NT2/D1 (cell line): ENCODE results near the gene AEBP2.

Source experiments
- DNase-seq: peaks from one replicate; pipeline ENCODE4 v3.0.0-alpha.2; 2011; ENCODE audit warnings: low read depth, low spot score
- H3K27me3 ChIP-seq: 2 replicates; pipeline ENCODE4 v1.6.0; 2011; ENCODE audit warnings: mild to moderate bottlenecking; ENCODE audit not compliant: insufficient read length, insufficient read depth
- H3K36me3 ChIP-seq: 2 replicates; pipeline ENCODE4 v1.6.1; 2011; ENCODE audit warnings: mild to moderate bottlenecking, low read length, mixed read lengths; ENCODE audit not compliant: insufficient read depth, insufficient read length
- H3K4me1 ChIP-seq: 2 replicates; pipeline ENCODE4 v1.5.1; 2011; ENCODE audit not compliant: insufficient read depth, insufficient read length
- H3K4me3 ChIP-seq: 2 replicates; pipeline ENCODE4 v1.5.1; 2011; ENCODE audit warnings: low read depth; ENCODE audit not compliant: insufficient read length
- H3K9ac ChIP-seq: 2 replicates; pipeline ENCODE4 v1.6.0; 2011; ENCODE audit warnings: low read depth; ENCODE audit not compliant: insufficient read length
- H3K9me3 ChIP-seq: 2 replicates; pipeline ENCODE4 v1.5.1; 2011; ENCODE audit warnings: mild to moderate bottlenecking, low read length; ENCODE audit not compliant: insufficient read depth
- SUZ12 ChIP-seq: IDR thresholded peaks from 2 replicates; pipeline ENCODE4 v1.6.1; 2011; ENCODE audit not compliant: insufficient read length, insufficient read depth; ENCODE audit errors: extremely low read depth
- YY1 ChIP-seq: IDR thresholded peaks from 2 replicates; pipeline ENCODE4 v1.6.1; 2011; ENCODE audit not compliant: insufficient read length, insufficient read depth
- ZNF274 ChIP-seq: IDR thresholded peaks from 2 replicates; pipeline ENCODE4 v1.6.1; 2011; ENCODE audit warnings: mild to moderate bottlenecking, low read depth, low read length

AEBP2 gene

DNA sequence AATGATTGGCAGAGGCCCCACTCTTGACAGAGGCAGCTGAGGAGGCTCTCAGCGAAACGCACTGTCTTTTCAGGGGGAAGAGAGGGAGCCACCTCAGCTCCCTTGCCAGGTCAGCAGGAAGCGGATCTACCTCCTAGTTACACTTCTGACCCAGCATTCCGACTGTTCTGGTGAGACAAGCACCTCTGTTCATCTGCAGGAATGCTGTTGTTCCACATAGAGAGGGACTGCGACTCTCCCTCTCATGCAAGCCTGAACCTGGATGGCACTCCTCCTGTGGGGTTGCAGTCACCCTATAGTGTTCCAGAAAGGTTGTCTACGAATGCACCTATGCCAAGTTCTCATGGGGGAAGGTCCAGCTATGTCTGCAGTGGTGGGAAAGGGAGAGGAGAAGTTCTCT is 37.1 kb upstream of the AEBP2 start:
- Histone ChIP-seq H3K4me3 (no peak overlapping the region), H3K36me3 (no peaks in the 10 kb centered on the region), H3K27me3 (no peaks in the 10 kb centered on the region), H3K4me1 (no peaks in the 10 kb centered on the region), H3K9ac (no peak overlapping the region), H3K9me3 (no peaks in the 10 kb centered on the region)
- TF ChIP-seq SUZ12 = no peak
- no peak for TF ChIP-seq YY1
- TF ChIP-seq ZNF274 = no peak
- no peak for DNase-seq

DNA sequence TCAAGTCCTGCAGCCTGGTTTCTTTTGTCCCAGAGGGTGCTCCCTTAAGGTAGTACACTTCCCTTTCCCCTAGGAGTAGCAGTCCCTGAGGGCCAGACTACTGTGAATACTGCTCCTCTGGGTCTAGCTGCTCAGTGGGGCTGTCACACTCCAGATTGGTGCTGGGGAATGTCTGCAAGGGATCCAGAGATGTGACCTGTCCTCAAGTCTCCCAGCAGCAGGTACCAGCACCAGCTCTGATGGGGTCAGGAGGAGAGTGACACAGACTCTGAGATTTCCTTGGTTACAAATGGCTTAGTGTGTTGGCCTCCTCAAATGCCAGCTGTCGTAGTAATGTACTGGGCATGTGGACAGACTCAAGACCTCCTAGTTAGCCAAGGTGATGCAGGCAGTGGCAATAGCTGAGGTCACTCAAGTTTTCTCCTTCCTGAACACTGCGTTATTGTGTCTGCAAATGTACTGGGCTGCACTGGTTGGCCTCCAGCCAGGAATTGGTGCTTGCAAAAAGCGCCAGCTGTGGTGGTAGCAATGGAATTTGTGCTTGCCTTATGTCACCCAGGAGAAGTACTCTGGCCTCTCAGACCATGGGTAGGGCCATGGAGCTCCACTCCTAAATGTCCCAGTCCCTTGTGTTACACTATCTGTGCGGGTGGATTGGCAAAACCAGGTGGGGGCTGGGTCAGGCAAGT is 36.4 kb upstream of the AEBP2 start:
- Histone ChIP-seq H3K9ac (no peak overlapping the region), H3K4me1 (no peaks in the 10 kb centered on the region), H3K9me3 (no peaks in the 10 kb centered on the region), H3K36me3 (no peaks in the 10 kb centered on the region), H3K27me3 (no peaks in the 10 kb centered on the region), H3K4me3 (no peak overlapping the region)
- TF ChIP-seq SUZ12 (no peak), YY1 (no peak), ZNF274 (no peak)
- DNase-seq = no peak

DNA sequence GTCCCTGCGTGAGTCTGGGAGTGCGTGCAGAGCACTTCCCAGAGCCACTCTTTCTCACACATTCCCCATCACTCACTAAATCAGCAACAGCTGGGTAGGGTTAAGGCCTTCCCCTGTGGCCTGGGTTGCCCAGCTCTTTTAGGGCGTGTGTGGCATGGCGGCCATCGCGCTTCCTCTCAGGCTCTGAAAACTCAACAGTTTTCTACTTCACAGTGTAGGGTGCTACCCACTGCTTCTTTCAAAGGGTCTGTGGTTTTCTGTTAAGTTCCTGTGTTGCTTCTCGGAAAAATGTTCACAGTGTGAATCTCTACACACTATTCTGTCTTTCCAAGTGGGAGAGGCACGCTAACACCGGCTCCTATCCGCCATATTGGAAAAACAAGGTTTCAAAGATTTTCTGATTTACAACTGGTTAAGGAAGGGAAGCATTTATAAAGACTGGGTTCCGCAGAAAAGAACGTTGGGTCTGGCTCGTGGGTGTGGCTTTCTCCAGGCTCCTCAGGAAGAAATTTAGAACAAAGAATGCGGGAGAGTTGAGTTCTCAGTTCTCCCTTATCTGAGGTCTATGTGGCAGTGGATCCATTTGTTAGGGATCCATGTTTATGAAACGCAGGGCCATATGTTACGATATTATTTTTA is 34.9 kb upstream of the AEBP2 start:
- Histone ChIP-seq H3K4me1 (no peaks in the 10 kb centered on the region), H3K36me3 (no peaks in the 10 kb centered on the region), H3K4me3 (no peak overlapping the region), H3K9ac (no peak overlapping the region), H3K27me3 (no peaks in the 10 kb centered on the region), H3K9me3 (no peaks in the 10 kb centered on the region)
- no peak for DNase-seq
- TF ChIP-seq YY1 (no peak), ZNF274 (no peak), SUZ12 (no peak)

DNA sequence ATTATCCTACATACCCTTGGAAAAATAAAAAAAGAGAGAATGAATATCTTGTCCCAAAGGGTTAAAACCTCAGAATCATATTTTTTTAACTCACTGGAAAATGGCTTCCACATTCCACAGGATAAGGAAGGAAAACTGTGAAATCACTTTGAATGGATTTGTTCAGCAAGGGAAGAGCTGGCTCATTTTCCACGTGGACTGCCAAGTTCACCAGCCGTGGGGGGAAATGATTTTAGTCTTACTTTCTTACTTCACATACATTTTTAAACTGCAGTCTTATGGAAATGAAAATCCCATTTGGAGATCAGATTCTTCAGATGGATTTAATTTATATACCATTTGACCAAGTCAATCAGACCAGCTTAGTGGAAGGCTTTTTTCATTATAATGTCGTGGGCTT is 29.9 kb upstream of the AEBP2 start:
- TF ChIP-seq SUZ12 (no peak), YY1 (no peak), ZNF274 (no peak)
- Histone ChIP-seq H3K36me3 (no peaks in the 10 kb centered on the region), H3K9ac (peak overlapping the region; percentile 37)

DNA sequence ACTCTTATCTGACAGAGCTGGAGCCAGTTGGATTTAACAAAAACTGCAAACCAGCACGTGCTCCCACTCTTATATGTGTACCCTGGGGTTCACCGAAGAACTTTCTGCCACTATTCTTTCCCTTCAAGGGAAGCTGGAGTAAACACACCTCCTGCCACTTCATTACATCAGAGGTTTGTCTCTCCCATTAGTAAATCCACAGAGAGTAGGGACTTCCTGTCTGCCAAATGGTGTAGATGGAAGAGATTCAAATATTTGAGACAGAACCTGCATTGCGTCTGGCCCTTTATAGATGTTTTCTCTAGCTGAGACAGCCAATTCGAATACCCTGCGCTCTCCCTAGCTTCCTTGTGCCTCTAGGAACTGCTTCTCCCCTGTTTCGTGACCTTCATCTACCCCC is 29.1 kb upstream of the AEBP2 start:
- H3K9ac ChIP-seq = no peak overlapping the region
- TF ChIP-seq SUZ12 (no peak), ZNF274 (no peak), YY1 (no peak)
- DNase-seq = no peak

More for the DNA sequence above, 29.9 kb upstream of the AEBP2 start:
- Histone ChIP-seq H3K27me3 (no peaks in the 10 kb centered on the region), H3K9me3 (no peaks in the 10 kb centered on the region), H3K4me3 (no peak overlapping the region), H3K4me1 (no peaks in the 10 kb centered on the region)
- no peak for DNase-seq

DNA sequence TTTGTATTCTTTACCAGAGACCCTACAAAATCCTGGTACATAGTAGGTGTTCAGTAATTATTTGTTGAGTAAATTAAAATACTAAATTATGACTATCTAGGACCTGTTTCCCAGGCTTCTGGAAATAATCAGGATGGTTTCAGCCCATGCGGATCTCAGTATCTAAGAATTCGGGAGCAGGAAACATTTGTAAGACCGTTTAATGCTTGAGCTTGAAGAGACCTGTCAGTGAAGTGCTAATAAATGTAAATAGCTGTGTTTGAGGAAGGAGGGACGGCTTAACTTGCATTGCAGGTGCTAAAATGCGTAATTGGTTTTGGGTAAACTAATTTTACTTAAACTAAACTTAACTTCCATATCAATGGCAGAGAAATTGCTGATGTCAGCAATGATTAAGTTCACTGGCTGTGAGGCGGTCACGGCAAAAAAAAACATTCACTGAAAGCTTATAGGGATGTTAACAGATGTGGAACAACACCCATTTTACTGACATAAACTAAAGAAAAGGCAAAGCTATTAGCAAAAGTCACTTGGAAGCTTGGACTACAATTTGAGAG is 28.6 kb upstream of the AEBP2 start:
- Histone ChIP-seq H3K9me3 (no peaks in the 10 kb centered on the region), H3K4me1 (no peaks in the 10 kb centered on the region), H3K36me3 (no peaks in the 10 kb centered on the region), H3K27me3 (no peaks in the 10 kb centered on the region), H3K4me3 (no peak overlapping the region), H3K9ac (no peak overlapping the region)
- no peak for TF ChIP-seq SUZ12
- no peak for TF ChIP-seq YY1
- no peak for TF ChIP-seq ZNF274
- no peak for DNase-seq

More for the DNA sequence above, 29.1 kb upstream of the AEBP2 start:
- Histone ChIP-seq H3K4me1 (no peaks in the 10 kb centered on the region), H3K36me3 (no peaks in the 10 kb centered on the region), H3K9me3 (no peaks in the 10 kb centered on the region), H3K27me3 (no peaks in the 10 kb centered on the region), H3K4me3 (no peak overlapping the region)
